MM.1S (cell line): ENCODE results near the gene UTS2B.

Source experiments
- DNase-seq: peaks from one replicate; pipeline ENCODE4 v3.0.0-alpha.2; 2015
- H2AFZ ChIP-seq: fragments of 300-600 bp; sonication (generic); 2 replicates; pipeline ENCODE4 v1.6.0; 2016; ENCODE audit warnings: antibody characterized with exemption, low read length
- H3F3A ChIP-seq: fragments of 300-600 bp; sonication (generic); 2 replicates; pipeline ENCODE4 v1.6.1; 2016; ENCODE audit warnings: mild to moderate bottlenecking, antibody characterized with exemption, low read length, moderate library complexity, mixed read lengths; ENCODE audit not compliant: insufficient read depth
- H3K27ac ChIP-seq: fragments of 300-600 bp; sonication (generic); 2 replicates; pipeline ENCODE4 v1.5.1; 2016; ENCODE audit warnings: mild to moderate bottlenecking, low read length
- H3K27me3 ChIP-seq: fragments of 300-600 bp; sonication (generic); replicated peaks from 2 replicates; pipeline ENCODE4 v1.6.0; 2016; ENCODE audit warnings: low read length; ENCODE audit not compliant: insufficient read depth
- H3K36me3 ChIP-seq: fragments of 300-600 bp; sonication (generic); replicated peaks from 2 replicates; pipeline ENCODE4 v1.6.1; 2016; ENCODE audit warnings: mild to moderate bottlenecking, low read length, mixed read lengths; ENCODE audit not compliant: insufficient read depth
- H3K4me1 ChIP-seq: fragments of 300-600 bp; sonication (generic); 2 replicates; pipeline ENCODE4 v1.6.1; 2016; ENCODE audit warnings: low read length, mixed read lengths
- H3K4me2 ChIP-seq: fragments of 300-600 bp; sonication (generic); 2 replicates; pipeline ENCODE4 v1.6.0; 2016; ENCODE audit warnings: low read depth, low read length
- H3K4me3 ChIP-seq: fragments of 300-600 bp; sonication (generic); 2 replicates; pipeline ENCODE4 v1.5.1; 2016; ENCODE audit warnings: low read length, mixed read lengths
- H3K79me2 ChIP-seq: fragments of 300-600 bp; sonication (generic); 2 replicates; pipeline ENCODE4 v1.6.1; 2016; ENCODE audit warnings: mixed run types, low read length, mixed read lengths
- H3K9ac ChIP-seq: fragments of 300-600 bp; sonication (generic); 2 replicates; pipeline ENCODE4 v1.6.1; 2016; ENCODE audit warnings: low read length, mixed read lengths
- H3K9me2 ChIP-seq: fragments of 300-600 bp; sonication (generic); replicated peaks from 2 replicates; pipeline ENCODE4 v1.6.1; 2016; ENCODE audit warnings: mild to moderate bottlenecking, low read length, mixed read lengths; ENCODE audit not compliant: insufficient read depth
- H3K9me3 ChIP-seq: fragments of 300-600 bp; sonication (generic); replicated peaks from 2 replicates; pipeline ENCODE4 v1.6.1; 2016; ENCODE audit warnings: mild to moderate bottlenecking, low read length, mixed read lengths; ENCODE audit not compliant: insufficient read depth
- H4K20me1 ChIP-seq: fragments of 300-600 bp; sonication (generic); 2 replicates; pipeline ENCODE4 v1.6.1; 2016; ENCODE audit warnings: mild to moderate bottlenecking, low read length, moderate library complexity, mixed read lengths; ENCODE audit not compliant: insufficient read depth
- CTCF ChIP-seq: fragments of 300-600 bp; sonication (generic); IDR thresholded peaks from 2 replicates; pipeline ENCODE4 v1.5.1; 2016; ENCODE audit warnings: antibody characterized with exemption, low read length, mixed read lengths
- EZH2 ChIP-seq: fragments of 300-600 bp; sonication (generic); optimal IDR thresholded peaks from 2 replicates; pipeline ENCODE3; 2017; ENCODE audit warnings: low read depth, mild to moderate bottlenecking, antibody characterized with exemption, low read length, mixed read lengths
- EZH2phosphoT487 ChIP-seq: fragments of 300-600 bp; sonication (generic); IDR thresholded peaks from 2 replicates; pipeline ENCODE4 v1.6.1; 2018; ENCODE audit warnings: antibody characterized with exemption, low read length

The UTS2B gene

DNA sequence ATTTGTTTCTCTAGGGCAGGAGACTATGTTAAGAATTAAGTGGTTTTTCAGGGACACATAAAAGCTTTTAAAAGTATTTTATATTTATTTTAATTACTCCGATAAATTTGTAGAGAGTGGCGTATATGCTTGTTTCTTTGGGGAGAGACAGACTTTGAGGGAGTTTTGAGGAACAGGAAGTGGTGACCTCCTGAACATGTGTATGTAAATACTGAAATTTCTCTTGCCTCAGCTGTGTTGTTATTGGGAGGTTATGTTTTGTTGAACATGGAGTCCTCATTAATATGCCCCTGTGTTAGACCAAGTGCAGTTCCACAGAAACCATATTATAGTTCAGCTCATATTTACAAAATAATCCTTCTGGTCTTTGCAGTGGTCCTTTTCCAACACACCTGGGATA lies 41.8 kb upstream of the UTS2B start:
- H3F3A ChIP-seq: no peaks in the 10 kb centered on the region
- no peaks in the 10 kb centered on the region for H3K9me3 ChIP-seq
- no peaks in the 10 kb centered on the region for H3K36me3 ChIP-seq
- H3K27ac ChIP-seq: no peak overlapping the region
- peaks cover 4% of the 10 kb centered on the region for H3K4me1 ChIP-seq
- H4K20me1 ChIP-seq: no peaks in the 10 kb centered on the region
- no peak overlapping the region for H2AFZ ChIP-seq
- H3K27me3 ChIP-seq: no peaks in the 10 kb centered on the region
- H3K9me2 ChIP-seq: no peaks in the 10 kb centered on the region
- TF ChIP-seq CTCF (no peak), EZH2phosphoT487 (no peak), EZH2 (no peak)
- no peak for DNase-seq
- no peak overlapping the region for H3K4me2 ChIP-seq
- no peak overlapping the region for H3K9ac ChIP-seq
- H3K4me3 ChIP-seq: no peak overlapping the region
- H3K79me2 ChIP-seq: no peaks in the 10 kb centered on the region

GRCh38 chr3:191369616-191370010 lies 39.3 kb upstream of the UTS2B start:
- no peak for DNase-seq
- no peaks in the 10 kb centered on the region for H4K20me1 ChIP-seq
- H3K9me3 ChIP-seq: no peaks in the 10 kb centered on the region
- no peaks in the 10 kb centered on the region for H3K9me2 ChIP-seq
- H3K27me3 ChIP-seq: no peaks in the 10 kb centered on the region
- H3K4me2 ChIP-seq: no peak overlapping the region
- TF ChIP-seq EZH2: no peak
- TF ChIP-seq CTCF: no peak
- TF ChIP-seq EZH2phosphoT487: no peak
- H3K4me1 ChIP-seq: no peaks in the 10 kb centered on the region
- no peaks in the 10 kb centered on the region for H3K36me3 ChIP-seq
- H3K79me2 ChIP-seq: no peaks in the 10 kb centered on the region
- H2AFZ ChIP-seq: no peak overlapping the region
- no peaks in the 10 kb centered on the region for H3F3A ChIP-seq
- H3K4me3 ChIP-seq: no peak overlapping the region
- no peak overlapping the region for H3K9ac ChIP-seq
- H3K27ac ChIP-seq: no peak overlapping the region

- no peak overlapping the region for H3K9ac ChIP-seq
- no peaks in the 10 kb centered on the region for H3F3A ChIP-seq
- no peak overlapping the region for H2AFZ ChIP-seq
- H3K4me2 ChIP-seq: no peak overlapping the region
- H3K36me3 ChIP-seq: no peaks in the 10 kb centered on the region
- H3K4me1 ChIP-seq: no peaks in the 10 kb centered on the region
- no peak for DNase-seq
- no peaks in the 10 kb centered on the region for H3K79me2 ChIP-seq
- H4K20me1 ChIP-seq: no peaks in the 10 kb centered on the region
- H3K9me2 ChIP-seq: no peaks in the 10 kb centered on the region
- TF ChIP-seq CTCF (no peak), EZH2 (no peak), EZH2phosphoT487 (no peak)
- H3K9me3 ChIP-seq: no peaks in the 10 kb centered on the region
- H3K4me3 ChIP-seq: no peak overlapping the region
- H3K27ac ChIP-seq: no peak overlapping the region
- H3K27me3 ChIP-seq: no peaks in the 10 kb centered on the region
These were observed 38.7 kb upstream of the UTS2B start for GRCh38 chr3:191368755-191369615.
